Prostate gland (tissue), 2 donors: Measurements from ENCODE around the gene TBX2. TPM values are rescaled to one million over a fixed set of nuclear protein-coding genes. Genes with fewer than 3 reads are reported as not detected.

ENCODE experiments used
- DNase-seq: peaks from one replicate; pipeline ENCODE4 v3.0.0-alpha.2; 2019; ENCODE audit warnings: low spot score
- H3K27ac ChIP-seq, 2 donors: fragments of 200-600 bp; sonication (generic); 2 replicates each; pipeline ENCODE4 v1.5.1; 2017 to 2019
- H3K27me3 ChIP-seq: fragments of 200-600 bp; sonication (generic); replicated peaks from 2 replicates; pipeline ENCODE4 v1.5.1; 2019; ENCODE audit not compliant: insufficient read depth
- H3K36me3 ChIP-seq, 2 donors: fragments of 200-600 bp; sonication (generic); 1 replicate in 1 of 2; 2 replicates in 1 of 2; pipeline versions ENCODE4 v1.5.1 to v1.8.1; 2017 to 2019
- H3K4me1 ChIP-seq: fragments of 200-600 bp; sonication (generic); replicated peaks from 2 replicates; pipeline ENCODE4 v1.5.1; 2019
- H3K4me3 ChIP-seq, 2 donors: fragments of 200-600 bp; sonication (generic); 2 replicates each; pipeline ENCODE4 v1.5.1; 2017 to 2019
- H3K9me3 ChIP-seq: fragments of 200-600 bp; sonication (generic); 2 replicates; pipeline ENCODE4 v1.5.1; 2017
- CTCF ChIP-seq, 4 experiments: fragments of 200-600 bp in 2 of 4; fragments of 450-650 bp in 2 of 4; sonication (generic) in 2 of 4; IDR thresholded peaks; 1 replicate in 3 of 4; 2 replicates in 1 of 4; pipeline ENCODE4 v1.5.1; 2016 to 2019; ENCODE audit warnings: antibody characterized with exemption in 4 of 4, mild to moderate bottlenecking in 2 of 4, moderate library complexity in 2 of 4
- POLR2A ChIP-seq: fragments of 450-650 bp; IDR thresholded peaks from one replicate; pipeline ENCODE4 v1.6.1; 2016; ENCODE audit warnings: antibody characterized with exemption, mild to moderate bottlenecking
- POLR2AphosphoS5 ChIP-seq: sonication (generic); formaldehyde crosslinking; IDR thresholded peaks from one replicate; pipeline ENCODE4 v1.6.1; 2017; ENCODE audit warnings: antibody characterized with exemption
- WGBS: methylation state at CpG from one replicate; pipeline ENCODE4 v1.1.5; 2018; 5-methylcytosine and 5-hydroxymethylcytosine counted together
- intact Hi-C: fragments of 100-400 bp; cut with DNase I; formaldehyde crosslinking; loops from one replicate; pipeline ENCODE4 v1.14.2; 2022
- total RNA-seq, 2 donors: library from RNA; depleted of rRNA; stranded (reverse); fragments of >200 nt; gene quantifications; one replicate each; pipeline ENCODE4 v1.1.0, GENCODE V29; 2016

TBX2 gene
- total RNA-seq, 2 donors from 2014 or later = 9.2 to 34.1 TPM

DNA sequence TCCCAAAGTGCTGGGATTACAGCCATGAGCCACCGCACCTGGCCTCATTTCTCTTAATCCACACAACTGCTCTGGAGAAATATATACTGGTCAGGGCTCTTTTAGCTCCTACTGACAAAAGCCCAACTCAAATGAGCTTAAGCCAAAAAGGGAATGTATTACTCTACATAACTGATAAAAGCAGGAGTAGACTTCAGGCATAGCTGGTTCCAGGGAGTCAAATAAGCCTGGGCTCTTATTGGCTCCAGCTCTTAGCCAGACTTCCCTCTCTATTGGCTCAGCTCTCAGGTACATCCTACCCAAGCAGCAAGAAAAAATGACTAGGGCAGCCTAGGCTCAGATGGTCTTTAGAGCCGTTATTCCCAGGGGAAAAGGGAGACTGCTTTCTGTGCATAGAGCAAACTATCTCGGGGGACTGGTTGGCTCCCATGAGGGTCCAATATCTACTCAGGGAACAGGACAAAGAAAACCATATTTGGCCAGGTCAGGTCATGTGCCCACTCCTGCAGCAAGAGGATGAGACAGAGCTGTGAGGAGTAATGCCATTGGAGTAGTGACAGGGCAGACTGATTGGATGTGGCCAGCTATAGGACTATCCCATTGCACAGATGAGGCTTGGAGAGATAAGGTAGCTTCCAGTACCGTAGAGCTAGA, 21.2 kb downstream of the TBX2 start:
- Histone ChIP-seq H3K27me3 (no peaks in the 10 kb centered on the region), H3K36me3 (no peaks in the 10 kb centered on the region), H3K9me3 (no peaks in the 10 kb centered on the region), H3K27ac (no peak overlapping the region), H3K4me3 (no peak overlapping the region), H3K4me1 (no peaks in the 10 kb centered on the region)
- DNase-seq = no peak
- TF ChIP-seq CTCF (IDR thresholded peaks at IDR 0.05) (no peak), POLR2A (no peak), POLR2AphosphoS5 (no peak)
- intact Hi-C loops = no loop called here
- 84% methylated on average over 4 of the region's 4 CpGs for WGBS

DNA sequence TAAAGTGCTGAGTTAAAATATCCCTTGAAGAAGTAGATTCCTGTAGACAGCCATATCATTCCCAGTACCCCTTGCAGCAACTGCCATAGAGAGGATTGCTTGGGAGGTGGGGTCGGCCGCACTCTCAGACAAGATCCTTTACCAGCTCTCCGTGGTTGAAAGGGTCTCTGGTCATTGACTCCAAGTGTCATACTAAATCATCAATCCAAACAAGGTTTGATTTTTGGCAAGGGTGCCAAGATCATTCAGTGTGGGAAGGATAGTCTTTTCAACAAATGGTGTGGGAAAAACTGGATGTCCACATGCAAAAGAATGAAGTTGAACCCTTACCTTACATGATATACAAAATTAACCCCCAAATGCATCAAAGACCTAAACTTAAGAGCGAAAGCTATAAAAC, 21.8 kb downstream of the TBX2 start:
- no peak for DNase-seq
- H3K4me3 ChIP-seq = no peak overlapping the region
- H3K9me3 ChIP-seq = no peaks in the 10 kb centered on the region
- intact Hi-C loops = no loop called here
- no peaks in the 10 kb centered on the region for H3K4me1 ChIP-seq
- H3K36me3 ChIP-seq = no peaks in the 10 kb centered on the region
- no peak for TF ChIP-seq POLR2AphosphoS5
- no peak for TF ChIP-seq CTCF (IDR thresholded peaks at IDR 0.05)
- WGBS = 82% methylated on average over 4 of the region's 4 CpGs
- no peaks in the 10 kb centered on the region for H3K27me3 ChIP-seq
- no peak overlapping the region for H3K27ac ChIP-seq

DNA sequence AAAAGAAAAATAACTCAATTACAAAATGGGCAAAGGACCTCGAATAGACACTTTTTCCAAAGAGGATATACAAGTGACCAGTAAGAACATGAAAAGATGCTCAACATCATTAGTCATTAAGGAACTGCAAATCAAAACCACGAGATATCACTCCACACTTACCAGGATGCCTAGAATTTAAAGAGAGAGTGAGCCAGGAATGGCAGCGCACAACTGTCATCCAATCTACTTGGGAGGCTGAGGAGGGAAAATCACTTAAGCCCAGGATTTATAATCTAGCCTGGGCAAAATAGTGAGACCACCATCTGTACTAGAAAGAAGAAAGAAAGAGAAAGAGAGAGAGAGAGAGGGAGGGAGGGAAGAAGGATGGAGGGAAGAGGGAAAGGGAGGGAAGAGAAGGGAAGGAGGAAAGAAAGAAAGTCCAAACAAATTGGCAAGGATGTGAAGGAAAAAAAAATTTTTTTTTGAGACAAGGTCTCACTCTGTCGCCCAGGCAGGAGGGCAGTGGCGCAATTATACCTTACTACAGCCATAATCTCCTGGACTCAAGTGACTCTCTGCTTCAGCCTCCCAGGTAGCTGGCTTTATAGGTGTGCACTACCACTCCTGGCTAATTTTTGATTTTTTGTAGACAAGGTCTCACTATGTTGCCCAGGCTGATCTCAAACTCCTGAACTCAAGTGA, 22.6 kb downstream of the TBX2 start:
- TF ChIP-seq POLR2AphosphoS5 (no peak), POLR2A (no peak), CTCF (IDR thresholded peaks at IDR 0.05) (no peak)
- H3K27ac ChIP-seq = no peak overlapping the region
- H3K4me1 ChIP-seq = no peaks in the 10 kb centered on the region
- intact Hi-C loops = no loop called here
- WGBS = 72% methylated on average over 5 of the region's 5 CpGs
- DNase-seq = no peak
- H3K36me3 ChIP-seq = no peaks in the 10 kb centered on the region
- no peak overlapping the region for H3K4me3 ChIP-seq
- H3K9me3 ChIP-seq = no peaks in the 10 kb centered on the region
- no peaks in the 10 kb centered on the region for H3K27me3 ChIP-seq

- Histone ChIP-seq H3K9me3 (no peaks in the 10 kb centered on the region), H3K27me3 (no peaks in the 10 kb centered on the region), H3K36me3 (no peaks in the 10 kb centered on the region), H3K27ac (no peak overlapping the region), H3K4me1 (no peaks in the 10 kb centered on the region), H3K4me3 (no peak overlapping the region)
- no peak for TF ChIP-seq POLR2A
- TF ChIP-seq POLR2AphosphoS5 = no peak
- TF ChIP-seq CTCF (IDR thresholded peaks at IDR 0.05) = no peak
- no peak for DNase-seq
- WGBS = 47% methylated on average over 2 of the region's 2 CpGs
- intact Hi-C loops = no loop called here
Measured at GRCh38 chr17:61422869-61423268, 23.2 kb downstream of the TBX2 start.
